ENCODE measurements around the gene SAMHD1. TPM values are rescaled to one million over a fixed set of nuclear protein-coding genes. Genes with fewer than 3 reads are reported as not detected.
A peak's percentile ranks its signal among the peaks of the same experiment; 100 is the strongest.
"Not testable (repeated sequence)": the region's sequence is repeated elsewhere in the genome, so short reads cannot be mapped to it uniquely, and the experiment has no call there.

SAMHD1 gene
- polyA plus RNA-seq, 4 donors, result 21.4 to 28.3 (median 23.1) TPM

- no peak for DNase-seq (ENCODE audit: low read depth in 4 of 4, low spot score in 2 of 4)
Observed at GRCh38 chr20:36875702-36876472, 75.6 kb downstream of the SAMHD1 start, which contains the start of gene TLDC2. TLDC2 (plus strand) TSS chr20:36876138; CDS start chr20:36876175, 37 bp downstream.

- not testable (repeated sequence) for DNase-seq (ENCODE audit: low read depth in 4 of 4, low spot score in 2 of 4)
Observed at GRCh38 chr20:36875093-36875492, 76.4 kb downstream of the SAMHD1 start.

DNA sequence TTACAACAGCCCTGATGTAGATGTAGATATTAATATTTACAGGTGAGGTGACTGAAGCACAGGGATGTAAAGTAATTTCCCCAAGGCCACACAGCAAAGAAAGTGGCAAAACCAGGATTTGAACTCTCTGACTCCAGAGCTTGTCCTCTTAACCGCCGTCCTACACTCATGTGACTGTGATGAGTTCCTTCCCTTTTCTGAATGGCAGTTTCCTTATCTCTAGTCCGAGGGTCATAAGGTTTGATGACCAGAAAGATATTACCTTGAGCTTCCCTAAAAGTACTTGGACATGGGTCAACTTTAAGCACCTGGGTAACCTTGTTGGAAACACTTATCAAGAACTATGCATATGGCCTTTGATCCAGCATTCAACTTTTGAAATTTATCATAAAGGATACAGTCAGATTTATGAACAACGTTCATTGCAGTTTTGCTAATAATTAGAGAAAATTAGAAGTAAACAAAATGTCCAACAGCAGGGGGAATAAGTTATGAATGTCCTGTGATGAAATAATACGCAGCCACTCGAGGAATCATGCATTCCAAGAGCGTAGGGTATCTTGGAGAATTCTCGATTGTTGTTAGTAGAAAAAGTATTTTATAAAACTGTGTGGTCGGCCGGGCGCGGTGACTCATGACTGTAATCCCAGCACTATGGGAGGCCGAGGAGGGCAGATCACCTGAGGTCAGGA, 77.9 kb downstream of the SAMHD1 start:
- DNase-seq (ENCODE audit: low read depth in 4 of 4, low spot score in 2 of 4), result no peak

- DNase-seq (ENCODE audit: low read depth in 4 of 4, low spot score in 2 of 4), result no peak
Observed at GRCh38 chr20:36872852-36873251, 78.7 kb downstream of the SAMHD1 start.

GRCh38 chr20:36871640-36872570, 79.6 kb downstream of the SAMHD1 start:
- DNase-seq (ENCODE audit: low read depth in 4 of 4, low spot score in 2 of 4), result no peak

- DNase-seq (ENCODE audit: low read depth in 4 of 4, low spot score in 2 of 4), result no peak
Observed at GRCh38 chr20:36866681-36867495, 84.6 kb downstream of the SAMHD1 start.

DNA sequence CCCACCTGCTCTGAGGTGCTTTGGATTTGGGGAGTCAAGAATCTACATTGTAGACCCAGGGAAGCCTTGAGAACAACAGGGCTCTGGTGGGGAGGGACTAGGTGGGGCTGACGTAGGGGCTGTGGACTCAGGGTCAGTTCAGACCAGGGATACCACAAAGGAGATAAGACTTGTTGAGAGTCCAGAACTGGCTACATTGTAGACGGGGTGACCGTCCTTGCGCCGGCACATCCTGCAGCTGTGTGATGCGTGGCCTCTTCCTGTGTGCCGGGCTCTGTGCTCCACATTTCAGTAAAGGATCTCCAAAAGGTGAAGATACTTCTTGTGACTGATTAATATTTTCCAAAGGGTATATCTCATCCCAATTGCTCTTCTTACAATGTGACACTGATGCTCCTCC, 85.3 kb downstream of the SAMHD1 start:
- no peak for DNase-seq (ENCODE audit: low read depth in 4 of 4, low spot score in 2 of 4)

DNA sequence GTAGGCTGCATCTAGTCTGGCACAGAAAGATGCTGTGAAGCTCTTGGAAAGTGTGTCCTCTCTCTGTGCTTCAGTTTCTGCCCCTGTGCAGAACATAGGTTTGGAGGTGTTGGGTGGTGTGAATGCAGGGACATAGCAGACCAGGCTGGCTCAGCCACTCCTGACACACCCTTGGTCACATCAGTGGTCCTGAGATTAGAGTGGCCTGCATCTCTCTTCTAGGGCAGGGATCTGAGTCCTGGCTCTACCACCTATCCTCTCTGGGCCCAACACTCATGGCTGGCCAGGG, 85.7 kb downstream of the SAMHD1 start:
- DNase-seq (ENCODE audit: low read depth in 4 of 4, low spot score in 2 of 4), result no peak

DNA sequence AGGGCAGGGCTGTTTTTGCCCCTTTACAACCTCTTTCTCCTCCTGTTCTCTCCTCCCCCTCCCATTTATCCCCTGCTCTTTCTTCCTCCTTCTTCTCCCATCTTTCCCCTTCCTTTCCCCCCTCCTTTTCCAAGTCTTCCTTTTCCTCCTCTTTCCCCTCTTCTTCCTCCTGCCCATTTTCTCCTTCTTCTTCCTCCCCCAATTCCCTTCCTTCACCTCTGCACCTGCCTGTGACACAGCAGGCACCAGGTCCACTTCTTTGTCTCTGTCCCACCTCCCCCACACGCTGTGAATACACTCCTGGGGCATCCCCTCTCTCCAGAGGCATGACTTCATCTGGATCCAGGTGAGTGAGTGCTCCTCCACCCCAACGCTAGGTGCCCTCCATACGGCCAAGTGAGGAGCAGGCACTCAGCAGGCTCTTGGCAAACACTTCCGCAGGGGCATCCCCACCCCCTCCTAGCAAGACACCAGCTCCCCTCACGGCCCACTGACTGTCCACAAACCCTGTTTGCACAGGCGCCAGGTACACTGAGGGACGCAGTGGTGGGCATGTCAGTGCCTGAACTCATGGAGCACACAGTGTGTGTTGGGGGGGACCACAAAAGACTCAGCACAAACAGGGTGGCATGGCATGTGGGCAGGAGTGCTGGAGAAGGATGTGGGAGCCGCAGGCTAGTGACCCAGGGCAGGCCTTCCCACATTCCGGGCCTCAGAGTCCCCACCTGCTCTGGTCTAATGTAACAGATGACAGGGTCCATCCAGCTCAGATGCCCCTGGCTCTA, 86.2 kb downstream of the SAMHD1 start:
- no peak for DNase-seq (ENCODE audit: low read depth in 4 of 4, low spot score in 2 of 4)

DNA sequence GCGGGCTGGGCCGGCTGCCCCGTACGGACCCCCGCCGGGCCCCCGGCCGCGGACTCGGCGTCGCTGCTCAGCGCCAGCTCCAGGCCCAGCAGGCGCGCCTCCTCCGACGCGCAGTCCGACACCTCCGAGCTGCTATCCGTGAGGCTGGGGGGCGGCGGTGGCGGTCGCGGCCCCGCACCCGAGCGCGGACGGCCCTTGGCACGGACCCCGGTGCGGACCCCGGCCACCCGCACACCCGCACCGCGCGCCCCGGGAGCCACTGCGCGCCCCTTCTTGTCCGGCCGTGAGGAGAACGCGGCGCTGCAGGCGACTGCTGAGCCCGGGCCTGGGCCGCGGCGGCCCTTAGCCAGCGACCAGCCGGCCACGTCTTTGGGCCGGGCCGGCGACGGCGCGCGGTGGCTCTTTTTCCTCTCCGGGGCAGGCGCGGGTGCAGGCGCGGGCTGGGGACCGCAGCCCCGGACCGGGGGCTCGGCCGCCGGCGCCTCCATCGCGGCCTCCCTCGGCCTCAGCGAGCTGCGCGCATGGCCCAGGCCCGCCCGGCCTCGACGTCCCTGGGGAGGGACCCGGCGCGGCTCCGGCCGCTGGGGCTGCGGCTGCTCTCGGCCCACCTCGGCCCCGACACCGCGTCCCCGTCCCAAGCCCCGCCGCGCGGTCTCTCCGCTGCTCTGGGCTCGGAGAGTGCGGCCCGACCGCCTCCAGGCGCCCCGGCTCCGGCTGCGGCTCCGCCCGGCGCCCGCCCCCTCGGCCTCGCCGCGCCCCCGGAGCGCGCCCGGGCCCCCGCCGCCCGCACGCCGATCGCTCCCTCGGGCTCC, 88.4 kb downstream of the SAMHD1 start:
- no peak for DNase-seq (ENCODE audit: low read depth in 4 of 4, low spot score in 2 of 4)

DNA sequence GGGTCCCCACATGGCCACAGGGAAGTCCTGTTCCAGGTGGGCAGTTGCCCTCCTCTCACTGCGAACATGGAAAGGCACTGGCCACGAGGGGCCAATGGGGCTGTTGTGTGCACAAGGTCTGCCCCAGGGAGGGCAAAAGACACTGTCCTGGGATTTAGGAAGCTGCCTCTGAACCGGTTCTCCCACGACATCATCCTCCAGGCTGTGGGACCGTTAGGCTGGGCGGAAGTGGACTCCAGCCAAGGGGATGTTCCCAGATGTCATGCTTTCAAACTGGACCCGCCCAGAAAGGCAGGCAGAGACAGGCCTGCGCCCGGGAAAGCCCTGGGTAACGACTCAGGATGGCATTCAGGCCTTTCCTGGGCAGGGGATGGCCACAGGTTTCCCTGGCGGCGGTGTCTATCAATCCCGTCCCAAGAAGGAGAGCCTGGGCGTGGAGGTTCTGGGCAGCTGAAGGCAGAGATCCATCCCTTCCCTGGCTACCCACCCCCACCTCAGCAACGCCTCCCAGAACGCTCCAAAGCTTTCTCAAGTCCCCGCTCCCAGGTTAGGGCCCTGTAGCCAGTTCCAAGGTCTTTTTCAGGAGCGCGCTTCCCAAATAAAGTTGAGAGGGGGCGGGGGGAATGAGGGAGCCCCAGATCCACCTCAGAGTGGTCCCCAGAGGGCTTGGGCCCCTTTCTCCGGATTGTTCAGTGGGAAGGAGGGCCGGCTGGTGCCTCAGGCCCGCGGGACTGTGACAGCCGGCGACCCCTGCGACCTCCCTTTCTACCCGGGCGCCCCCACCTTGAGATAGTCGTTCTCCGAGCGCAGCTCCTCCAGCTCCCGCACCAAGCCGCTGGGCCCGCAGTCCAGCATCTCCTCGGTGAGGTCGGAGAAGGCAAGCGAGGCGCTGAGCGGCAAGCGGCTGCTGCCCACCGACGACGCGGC, 89.4 kb downstream of the SAMHD1 start:
- peak in 2 of 4 donors; percentile 65 to 67 for DNase-seq (ENCODE audit: low read depth in 4 of 4, low spot score in 2 of 4)

DNA sequence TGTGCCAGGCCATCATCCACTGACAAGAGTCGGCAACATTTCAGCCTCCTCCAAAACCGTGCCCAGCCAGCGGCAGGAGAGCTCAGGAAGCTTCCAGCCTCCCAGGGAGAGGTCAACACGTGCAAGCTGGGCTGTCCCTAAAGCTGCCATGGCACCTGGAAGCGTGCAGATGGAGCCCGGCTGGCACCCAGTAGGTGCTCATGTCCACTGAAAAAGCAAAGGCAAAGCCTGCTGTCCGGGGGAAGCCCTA, 90.0 kb downstream of the SAMHD1 start:
- no peak for DNase-seq (ENCODE audit: low read depth in 4 of 4, low spot score in 2 of 4)

GRCh38 chr20:36860811-36861624, 90.5 kb downstream of the SAMHD1 start:
- no peak for DNase-seq (ENCODE audit: low read depth in 4 of 4, low spot score in 2 of 4)

DNA sequence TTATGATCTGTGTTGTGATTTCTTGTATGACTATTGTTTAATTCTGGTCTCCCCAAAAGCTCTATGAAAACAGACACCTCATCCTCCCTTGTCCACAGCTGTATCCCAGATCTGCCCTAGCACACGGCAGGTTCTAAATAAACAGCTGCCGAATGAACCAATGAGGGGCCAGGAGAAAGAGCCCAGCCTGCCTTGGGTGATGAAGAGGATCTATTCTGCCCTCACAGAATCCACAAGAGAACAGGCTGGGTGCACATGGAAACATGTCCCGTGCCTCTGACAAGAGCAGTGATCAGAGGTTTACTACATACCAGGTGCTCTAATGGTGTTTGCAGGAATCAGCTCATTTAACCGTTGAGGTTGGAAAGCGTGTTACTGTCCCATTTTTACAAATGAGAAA, 91.2 kb downstream of the SAMHD1 start:
- no peak for DNase-seq (ENCODE audit: low read depth in 4 of 4, low spot score in 2 of 4)

DNA sequence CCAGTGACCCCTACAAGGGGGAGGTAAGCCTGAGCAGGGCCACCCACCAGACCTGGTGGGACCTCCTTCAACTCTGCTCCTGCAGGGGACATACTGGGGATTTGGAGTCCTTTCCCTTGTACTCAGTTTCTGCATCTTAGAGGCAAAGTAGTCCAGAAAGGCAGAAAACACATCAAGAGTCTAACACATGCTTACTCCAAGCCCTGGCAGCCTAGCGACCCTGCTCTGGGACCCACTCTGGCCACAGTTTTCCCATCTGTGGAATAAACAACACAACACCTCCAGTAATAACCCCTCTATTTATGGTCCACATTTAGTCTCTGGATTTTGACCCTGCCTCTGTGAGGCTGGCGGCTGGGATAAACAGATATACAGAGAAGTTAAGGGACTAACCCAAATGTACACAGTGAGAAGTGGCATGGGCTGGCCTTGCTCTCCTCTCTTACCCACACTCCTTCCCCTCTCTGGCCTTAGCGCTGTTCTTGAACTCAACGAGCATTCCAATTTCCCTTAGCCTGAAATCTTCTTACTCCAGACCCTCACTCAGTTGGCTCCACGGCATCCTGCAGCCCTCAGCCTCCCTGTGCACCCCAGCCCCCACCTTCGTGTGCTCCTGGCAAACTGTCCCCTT, 91.7 kb downstream of the SAMHD1 start:
- DNase-seq (ENCODE audit: low read depth in 4 of 4, low spot score in 2 of 4), result no peak

DNA sequence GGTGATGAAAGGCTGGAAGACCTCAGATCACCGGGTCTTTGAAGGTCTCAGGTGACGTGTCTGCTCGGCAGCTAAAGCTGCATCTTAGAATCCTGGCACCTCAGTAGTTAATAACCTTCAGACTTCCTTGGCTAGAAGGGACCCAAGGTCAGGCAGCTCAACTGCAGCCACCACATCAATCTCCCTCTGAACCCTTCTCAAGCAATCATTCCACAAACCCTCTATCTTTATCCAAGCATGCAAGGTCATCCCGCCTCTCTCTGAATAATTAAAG, 92.3 kb downstream of the SAMHD1 start:
- DNase-seq (ENCODE audit: low read depth in 4 of 4, low spot score in 2 of 4), result no peak

Data from left renal cortex interstitium (tissue), 4 donors.